Testis (tissue), 2 donors: ENCODE data around the gene MACROH2A1.

Source experiments
- POLR2A ChIP-seq: fragments of 450-650 bp; IDR thresholded peaks from one replicate; pipeline ENCODE4 v1.6.1; 2017; ENCODE audit warnings: antibody characterized with exemption, mild to moderate bottlenecking, moderate library complexity
- TF ChIP-seq, protein P1 (sequence below), 3 experiments: fragments of 450-650 bp in 2 of 3; fragments of 200-600 bp in 1 of 3; sonication (generic) in 1 of 3; IDR thresholded peaks; one replicate each; pipeline ENCODE4 v1.5.1; 2016 to 2019; ENCODE audit warnings: antibody characterized with exemption in 3 of 3, mild to moderate bottlenecking in 2 of 3, moderate library complexity in 1 of 3

DNA sequence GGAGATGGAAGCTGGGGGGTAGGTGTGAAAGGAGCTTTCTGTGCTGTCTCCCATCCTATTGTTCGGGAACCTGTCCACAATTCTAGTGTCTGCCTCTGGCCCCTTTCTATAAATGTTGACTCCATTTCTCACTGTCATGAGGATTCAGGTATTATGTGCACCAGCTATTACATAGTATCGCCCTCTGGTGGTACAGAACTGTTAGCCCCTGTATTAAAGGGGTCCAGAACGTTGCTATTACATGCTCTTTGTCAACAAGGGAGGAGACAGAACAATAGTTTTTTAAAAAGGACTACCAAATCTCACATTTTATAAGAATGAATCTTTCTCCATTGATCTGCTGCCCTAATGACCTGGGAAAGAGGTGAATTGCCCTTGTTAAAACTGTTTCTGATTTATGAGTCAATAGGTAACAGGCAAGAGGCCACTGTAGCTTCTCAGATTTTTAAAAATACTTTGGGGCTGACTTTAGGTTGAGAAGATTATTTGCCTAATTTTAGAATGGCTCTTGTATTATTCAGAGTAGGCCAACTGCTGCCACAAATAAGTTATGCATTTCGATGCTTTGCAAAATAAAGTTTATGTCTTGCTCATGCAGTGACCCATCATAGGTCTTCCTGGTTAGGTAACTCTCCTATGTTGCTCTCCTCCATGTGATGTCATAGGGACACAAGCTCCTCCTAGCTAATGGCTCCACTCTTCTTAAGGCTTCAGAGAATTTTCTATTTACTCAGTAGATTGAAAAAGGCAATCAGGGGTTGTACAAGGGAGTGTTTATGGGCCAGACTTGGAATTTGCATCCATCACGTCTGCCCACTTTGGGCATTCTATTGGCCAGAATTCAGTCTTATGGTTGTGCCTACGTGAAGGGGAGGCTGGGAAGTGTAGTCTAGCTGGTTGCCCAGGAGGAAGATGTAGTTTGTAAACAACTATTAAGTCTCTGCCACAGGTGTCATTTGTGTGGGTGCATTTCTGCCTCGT is 27.4 kb upstream of the MACROH2A1 start:
- no peak for TF ChIP-seq POLR2A
- TF ChIP-seq, protein P1, sequence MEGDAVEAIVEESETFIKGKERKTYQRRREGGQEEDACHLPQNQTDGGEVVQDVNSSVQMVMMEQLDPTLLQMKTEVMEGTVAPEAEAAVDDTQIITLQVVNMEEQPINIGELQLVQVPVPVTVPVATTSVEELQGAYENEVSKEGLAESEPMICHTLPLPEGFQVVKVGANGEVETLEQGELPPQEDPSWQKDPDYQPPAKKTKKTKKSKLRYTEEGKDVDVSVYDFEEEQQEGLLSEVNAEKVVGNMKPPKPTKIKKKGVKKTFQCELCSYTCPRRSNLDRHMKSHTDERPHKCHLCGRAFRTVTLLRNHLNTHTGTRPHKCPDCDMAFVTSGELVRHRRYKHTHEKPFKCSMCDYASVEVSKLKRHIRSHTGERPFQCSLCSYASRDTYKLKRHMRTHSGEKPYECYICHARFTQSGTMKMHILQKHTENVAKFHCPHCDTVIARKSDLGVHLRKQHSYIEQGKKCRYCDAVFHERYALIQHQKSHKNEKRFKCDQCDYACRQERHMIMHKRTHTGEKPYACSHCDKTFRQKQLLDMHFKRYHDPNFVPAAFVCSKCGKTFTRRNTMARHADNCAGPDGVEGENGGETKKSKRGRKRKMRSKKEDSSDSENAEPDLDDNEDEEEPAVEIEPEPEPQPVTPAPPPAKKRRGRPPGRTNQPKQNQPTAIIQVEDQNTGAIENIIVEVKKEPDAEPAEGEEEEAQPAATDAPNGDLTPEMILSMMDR (IDR thresholded peaks at IDR 0.05) = peak in 2 of 3 experiments; percentile 49 to 63
